ENCODE data around the gene SRMS.

GRCh38 chr20:63591786-63592355 lies 44.3 kb upstream of the SRMS start:
- no peak for TF ChIP-seq POLR2A (IDR thresholded peaks at IDR 0.05)
- no peak for TF ChIP-seq CTCF (IDR thresholded peaks at IDR 0.05)

All from testis (tissue), 2 donors.